ENCODE results near the gene TLE3. TPM values are rescaled to one million over a fixed set of nuclear protein-coding genes. Genes with fewer than 3 reads are reported as not detected.

The TLE3 gene
- total and polyA plus RNA-seq, 2 of the 13 experiments (the other 11 are each of a cell fraction or from before 2014, with no cell fraction given), result 11.9 to 13.8 TPM

GRCh38 chr15:70097321-70098152, at the start of gene TLE3 (continued):
- peak; percentile 84 for TF ChIP-seq ZNF362 (CRISPR knock-in tag; IDR thresholded peaks at IDR 0.05; ENCODE audit: borderline replicate concordance)
- TF ChIP-seq ZNF746 (CRISPR knock-in tag; IDR thresholded peaks at IDR 0.05), result no peak
- no peak for TF ChIP-seq SOX6 (IDR thresholded peaks at IDR 0.05)
- TF ChIP-seq SOX6 (CRISPR knock-in tag; IDR thresholded peaks at IDR 0.05), result peak; percentile 57; the same call in 1 of the 2 replicates
- TF ChIP-seq ZMAT3 (CRISPR knock-in tag; conservative IDR thresholded peaks at IDR 0.05), result peak; percentile 85
- TF ChIP-seq CCDC6 (CRISPR knock-in tag; IDR thresholded peaks at IDR 0.05), result peak; percentile 57; the same call in 1 of the 2 replicates
- peak; percentile 65; the same call in 1 of the 2 replicates for TF ChIP-seq TGIF2 (CRISPR knock-in tag; IDR thresholded peaks at IDR 0.05)
- TF ChIP-seq NFYC (CRISPR knock-in tag; IDR thresholded peaks at IDR 0.05), result peak; percentile 91
- 0 out of 2 replicates have a peak, but pooled peaks have one; percentile 50 for TF ChIP-seq PITX1 (CRISPR knock-in tag; IDR thresholded peaks at IDR 0.05)
- peak; percentile 38 to 47; a peak in 3 of 4 replicates for TF ChIP-seq HMGXB4 (CRISPR knock-in tag; IDR thresholded peaks at IDR 0.05; ENCODE audit: borderline replicate concordance in 1 of 2, low read depth in 1 of 2)
- no peak for TF ChIP-seq AFF4 (CRISPR knock-in tag; IDR thresholded peaks at IDR 0.05)
- no peak for TF ChIP-seq MAFG (CRISPR knock-in tag; IDR thresholded peaks at IDR 0.05)
- peak; percentile 80; the same call in 1 of the 2 replicates for TF ChIP-seq ZNF563 (CRISPR knock-in tag; IDR thresholded peaks at IDR 0.05)
- peak; percentile 87 for TF ChIP-seq CREB1 (IDR thresholded peaks at IDR 0.05)
- TF ChIP-seq CREB1 (CRISPR knock-in tag; IDR thresholded peaks at IDR 0.05), result peak; percentile 91
- TF ChIP-seq HOXA3 (CRISPR knock-in tag; IDR thresholded peaks at IDR 0.05), result peak; percentile 32; the same call in 1 of the 2 replicates
- 0 out of 2 replicates have a peak, but pooled peaks have one; percentile 59 for TF ChIP-seq ZNF616 (CRISPR knock-in tag; IDR thresholded peaks at IDR 0.05; ENCODE audit: low read depth)
- no peak for TF ChIP-seq ZSCAN21 (CRISPR knock-in tag; IDR thresholded peaks at IDR 0.05; ENCODE audit: borderline replicate concordance)
- TF ChIP-seq ZNF501 (CRISPR knock-in tag; IDR thresholded peaks at IDR 0.05), result peak; percentile 69; the same call in 1 of the 2 replicates
- TF ChIP-seq ZNF18 (CRISPR knock-in tag; IDR thresholded peaks at IDR 0.05; ENCODE audit: insufficient replicate concordance), result no peak
